Kidney (tissue), 14 donors: ENCODE results near the gene DDX25. TPM values are rescaled to one million over a fixed set of nuclear protein-coding genes. Genes with fewer than 3 reads are reported as not detected.
"Not testable (repeated sequence)": the region's sequence is repeated elsewhere in the genome, so short reads cannot be mapped to it uniquely, and the experiment has no call there.

Source experiments
- DNase-seq, 5 donors: peaks; one replicate each; pipeline ENCODE4 v3.0.0-alpha.2; 2013 to 2020
- FAIRE-seq: peaks from 2 replicates; lab custom pipeline; 2012; peaks lifted over from hg19 to GRCh38; lab: Jason Lieb, UNC
- H3K27ac ChIP-seq, 2 donors: one replicate each; pipeline ENCODE4 v1.7.0; 2013; ENCODE audit warnings: low read depth in 2 of 2, low read length in 2 of 2, inconsistent platforms in 1 of 2
- H3K27me3 ChIP-seq: one replicate; pipeline ENCODE4 v1.7.1; 2013; ENCODE audit warnings: low read length, inconsistent platforms; ENCODE audit not compliant: control insufficient read depth, insufficient read depth
- H3K36me3 ChIP-seq, 3 donors: one replicate each; pipeline versions ENCODE4 v1.7.0 to v1.7.1; 2013; ENCODE audit warnings: low read length in 3 of 3, control low read depth in 1 of 3, inconsistent platforms in 1 of 3; ENCODE audit not compliant: insufficient read depth in 3 of 3, control insufficient read depth in 2 of 3
- H3K4me1 ChIP-seq, 3 donors: one replicate each; pipeline versions ENCODE4 v1.7.0 to v1.7.1; 2013; ENCODE audit warnings: low read length in 3 of 3, inconsistent platforms in 1 of 3, low read depth in 1 of 3; ENCODE audit not compliant: control insufficient read depth in 2 of 3, insufficient read depth in 2 of 3
- H3K4me3 ChIP-seq, 3 donors: one replicate each; pipeline versions ENCODE4 v1.7.0 to v1.8.1; 2013; ENCODE audit warnings: low read length in 3 of 3, control low read depth in 1 of 3, inconsistent platforms in 1 of 3
- H3K9ac ChIP-seq, 3 donors: one replicate each; pipeline versions ENCODE4 v1.7.0 to v1.7.1; 2013; ENCODE audit warnings: low read length in 3 of 3, control low read depth in 1 of 3, inconsistent platforms in 1 of 3
- H3K9me3 ChIP-seq, 3 donors: one replicate each; pipeline versions ENCODE4 v1.7.0 to v1.7.1; 2013; ENCODE audit warnings: low read length in 3 of 3, control low read depth in 1 of 3, inconsistent platforms in 1 of 3; ENCODE audit not compliant: control insufficient read depth in 2 of 3, insufficient read depth in 1 of 3
- intact Hi-C: fragments of 100-400 bp; cut with DNase I; formaldehyde crosslinking; loops from one replicate; pipeline ENCODE4 v1.11.1; 2022
- polyA plus RNA-seq: library from polyadenylated mRNA; stranded (reverse); fragments of 350-450 nt; fragmentation: Illumina TruSeq; extraction: RNeasy Lipid Tissue Mini Kit (QIAGEN cat#74804); gene quantifications from one replicate; pipeline ENCODE4 v1.2.3, GENCODE V29; 2014; ENCODE audit warnings: low read depth, low replicate concordance; ENCODE audit not compliant: insufficient read depth
- total RNA-seq: library from RNA; stranded (reverse); fragmentation: NEBNext Ultra II Directional; extraction: Animal tissue kit (Norgen Biotek cat#: 25700); gene quantifications from one replicate; pipeline ENCODE4 v1.2.1, GENCODE V29; 2021
- TF ChIP-seq, protein P1 (sequence below): IDR thresholded peaks from 3 replicates; pipeline ENCODE4 v1.5.1; 2012; ENCODE audit warnings: mild to moderate bottlenecking, moderate library complexity, borderline replicate concordance; ENCODE audit not compliant: insufficient read depth; ENCODE audit errors: extremely low read depth
- donor health status: control.
- donor health status: control.
- donor health status: control.
- donor health status: control.
- donor health status: control.
- donor health status: DM: yes; HTN: yes; CAD: no.
- donor health status: Normal renal cell carcinoma (clear cell type).

Gene DDX25
- total and polyA plus RNA-seq, 2 donors from 2014 or later: 1.1 to 3.8 TPM

- intact Hi-C loops: no loop called here
- peak overlapping the region in 1 of 3 donors; percentile 94 for H3K4me3 ChIP-seq
- FAIRE-seq (no peak), DNase-seq (no peak)
- no peak overlapping the region for H3K9ac ChIP-seq
- H3K36me3 ChIP-seq: no peaks in the 10 kb centered on the region
- no peaks in the 10 kb centered on the region for H3K9me3 ChIP-seq
- H3K4me1 ChIP-seq: peaks cover 2 to 6% (median 4%) of the 10 kb centered on the region in 3 donors
- TF ChIP-seq, protein P1, sequence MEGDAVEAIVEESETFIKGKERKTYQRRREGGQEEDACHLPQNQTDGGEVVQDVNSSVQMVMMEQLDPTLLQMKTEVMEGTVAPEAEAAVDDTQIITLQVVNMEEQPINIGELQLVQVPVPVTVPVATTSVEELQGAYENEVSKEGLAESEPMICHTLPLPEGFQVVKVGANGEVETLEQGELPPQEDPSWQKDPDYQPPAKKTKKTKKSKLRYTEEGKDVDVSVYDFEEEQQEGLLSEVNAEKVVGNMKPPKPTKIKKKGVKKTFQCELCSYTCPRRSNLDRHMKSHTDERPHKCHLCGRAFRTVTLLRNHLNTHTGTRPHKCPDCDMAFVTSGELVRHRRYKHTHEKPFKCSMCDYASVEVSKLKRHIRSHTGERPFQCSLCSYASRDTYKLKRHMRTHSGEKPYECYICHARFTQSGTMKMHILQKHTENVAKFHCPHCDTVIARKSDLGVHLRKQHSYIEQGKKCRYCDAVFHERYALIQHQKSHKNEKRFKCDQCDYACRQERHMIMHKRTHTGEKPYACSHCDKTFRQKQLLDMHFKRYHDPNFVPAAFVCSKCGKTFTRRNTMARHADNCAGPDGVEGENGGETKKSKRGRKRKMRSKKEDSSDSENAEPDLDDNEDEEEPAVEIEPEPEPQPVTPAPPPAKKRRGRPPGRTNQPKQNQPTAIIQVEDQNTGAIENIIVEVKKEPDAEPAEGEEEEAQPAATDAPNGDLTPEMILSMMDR: no peak
- no peaks in the 10 kb centered on the region for H3K27me3 ChIP-seq
- H3K27ac ChIP-seq: no peak overlapping the region
Measured at GRCh38 chr11:125904678-125905077, 370 bp downstream of the DDX25 start.

DNA sequence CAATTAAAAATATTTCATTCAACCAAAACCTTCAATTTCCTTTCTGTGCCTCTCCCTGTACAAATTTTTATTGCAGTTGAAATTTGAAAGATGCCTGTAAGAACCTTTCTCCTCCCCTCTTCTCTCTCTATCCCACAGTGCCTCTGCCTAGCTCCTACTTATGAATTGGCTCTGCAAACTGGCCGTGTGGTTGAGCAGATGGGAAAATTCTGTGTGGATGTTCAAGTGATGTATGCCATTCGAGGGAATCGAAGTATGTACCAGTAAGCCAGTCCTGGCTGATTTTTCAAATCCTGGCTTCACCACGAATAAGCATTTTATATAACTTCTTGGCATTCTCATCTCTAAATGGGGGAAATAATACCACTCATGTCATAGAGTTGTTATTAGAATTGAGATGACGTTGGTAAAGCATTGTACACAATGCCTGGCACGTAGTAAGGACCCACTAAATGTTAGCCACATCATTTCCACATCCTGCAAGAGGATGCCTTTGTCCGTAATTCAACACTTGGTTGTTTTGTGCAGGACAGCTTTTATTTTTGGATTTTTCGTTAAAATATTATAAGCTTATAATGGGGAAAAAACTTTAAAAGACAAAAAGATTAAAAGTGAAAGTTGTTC is 6.0 kb downstream of the DDX25 start:
- Histone ChIP-seq H3K9me3 (no peaks in the 10 kb centered on the region), H3K27me3 (no peaks in the 10 kb centered on the region), H3K36me3 (no peaks in the 10 kb centered on the region), H3K4me1 (no peaks in the 10 kb centered on the region), H3K27ac (no peak overlapping the region), H3K4me3 (no peak overlapping the region), H3K9ac (no peak overlapping the region)
- intact Hi-C loops: no loop called here
- DNase-seq (no peak), FAIRE-seq (no peak)
- TF ChIP-seq, protein P1: no peak

DNA sequence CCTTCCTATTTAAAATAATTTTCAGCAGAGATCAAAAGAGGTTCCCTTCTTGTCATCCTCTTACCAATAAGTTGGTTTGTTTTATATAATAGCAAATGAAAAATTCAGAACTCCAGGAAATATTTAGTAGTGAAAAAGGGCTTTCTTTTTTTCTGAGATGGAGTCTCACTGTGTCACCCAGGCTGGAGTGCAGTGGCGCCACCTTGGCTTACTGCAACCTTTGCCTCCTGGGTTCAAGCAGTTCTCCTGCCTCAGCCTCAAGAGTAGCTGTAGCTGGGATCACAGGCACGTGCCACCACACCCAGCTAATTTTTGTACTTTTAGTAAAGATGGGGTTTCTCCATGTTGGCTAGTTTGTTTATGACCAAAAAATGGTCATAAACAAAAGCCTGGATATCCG is 10.3 kb downstream of the DDX25 start:
- H3K4me3 ChIP-seq, intact Hi-C loops, H3K27ac ChIP-seq, H3K36me3 ChIP-seq, H3K27me3 ChIP-seq, H3K9ac ChIP-seq, FAIRE-seq, H3K9me3 ChIP-seq, DNase-seq, H3K4me1 ChIP-seq: not testable (repeated sequence)

DNA sequence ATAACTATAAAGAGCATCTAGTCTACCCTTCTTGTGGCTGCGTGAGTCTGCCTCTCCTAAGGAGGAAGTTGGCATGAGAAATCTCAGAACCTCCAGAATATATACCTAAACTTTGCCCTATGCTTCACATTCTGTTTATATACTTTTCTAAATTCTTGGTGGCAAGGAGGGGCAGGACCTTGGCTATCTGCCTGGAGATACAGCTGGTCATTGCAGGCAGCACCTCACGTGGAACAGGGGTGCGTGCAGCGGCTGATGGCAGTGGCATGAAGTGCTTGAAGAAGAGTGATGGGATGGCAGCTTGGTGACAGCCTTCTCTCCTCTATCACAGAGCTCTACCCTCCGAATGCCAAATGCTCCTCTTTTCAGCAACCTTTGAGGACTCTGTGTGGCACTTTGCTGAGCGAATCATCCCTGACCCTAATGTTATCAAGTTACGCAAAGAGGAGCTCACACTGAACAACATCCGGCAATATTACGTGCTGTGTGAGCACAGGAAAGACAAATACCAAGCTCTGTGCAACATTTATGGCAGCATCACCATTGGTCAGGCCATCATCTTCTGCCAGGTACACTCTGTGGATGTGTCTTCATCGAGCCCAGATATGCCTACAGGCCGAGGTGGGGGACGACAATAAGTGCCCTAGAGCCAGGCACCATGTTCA is 12.5 kb downstream of the DDX25 start:
- no peaks in the 10 kb centered on the region for H3K9me3 ChIP-seq
- intact Hi-C loops: no loop called here
- no peak overlapping the region for H3K9ac ChIP-seq
- H3K36me3 ChIP-seq: no peaks in the 10 kb centered on the region
- TF ChIP-seq, protein P1: no peak
- H3K27me3 ChIP-seq: no peaks in the 10 kb centered on the region
- DNase-seq: peak in 2 of 5 donors; percentile 37 to 42
- no peak overlapping the region for H3K4me3 ChIP-seq
- no peak for FAIRE-seq
- no peaks in the 10 kb centered on the region for H3K4me1 ChIP-seq
- no peak overlapping the region for H3K27ac ChIP-seq
